ENCODE measurements around the gene LRRTM3.

LRRTM3 gene

GRCh38 chr10:66934711-66935110 is 8.9 kb downstream of the LRRTM3 start:
- DNase-seq (ENCODE audit: low read depth): no peak

GRCh38 chr10:66940965-66941364 is 15.1 kb downstream of the LRRTM3 start:
- DNase-seq (ENCODE audit: low read depth): no peak

- DNase-seq (ENCODE audit: low read depth): no peak
Measured at GRCh38 chr10:66941491-66941890, 15.7 kb downstream of the LRRTM3 start.

- DNase-seq (ENCODE audit: low read depth): no peak
Measured at GRCh38 chr10:66942407-66942806, 16.6 kb downstream of the LRRTM3 start.

GRCh38 chr10:66943590-66943989 is 17.8 kb downstream of the LRRTM3 start:
- no peak for DNase-seq (ENCODE audit: low read depth)

- no peak for DNase-seq (ENCODE audit: low read depth)
Measured at GRCh38 chr10:66951896-66952295, 26.1 kb downstream of the LRRTM3 start.

- no peak for DNase-seq (ENCODE audit: low read depth)
Measured at GRCh38 chr10:66958466-66958865, 32.6 kb downstream of the LRRTM3 start.

GRCh38 chr10:66964946-66965345 is 39.1 kb downstream of the LRRTM3 start:
- DNase-seq (ENCODE audit: low read depth): no peak

- DNase-seq (ENCODE audit: low read depth): no peak
Measured at GRCh38 chr10:66980246-66980815, 54.5 kb downstream of the LRRTM3 start.

GRCh38 chr10:66981361-66982052 is 55.7 kb downstream of the LRRTM3 start:
- DNase-seq (ENCODE audit: low read depth): no peak

GRCh38 chr10:66982053-66982420 is 56.2 kb downstream of the LRRTM3 start:
- DNase-seq (ENCODE audit: low read depth): no peak

- no peak for DNase-seq (ENCODE audit: low read depth)
Measured at GRCh38 chr10:66982792-66983474, 57.1 kb downstream of the LRRTM3 start.

- DNase-seq (ENCODE audit: low read depth): no peak
Measured at GRCh38 chr10:66983475-66983818, 57.6 kb downstream of the LRRTM3 start.

- DNase-seq (ENCODE audit: low read depth): no peak
Measured at GRCh38 chr10:66990143-66990830, 64.5 kb downstream of the LRRTM3 start.

GRCh38 chr10:66996996-66997395 is 71.2 kb downstream of the LRRTM3 start:
- no peak for DNase-seq (ENCODE audit: low read depth)

GRCh38 chr10:66999762-67000545 is 74.1 kb downstream of the LRRTM3 start:
- DNase-seq (ENCODE audit: low read depth): no peak

- DNase-seq (ENCODE audit: low read depth): no peak
Measured at GRCh38 chr10:67004690-67005089, 78.9 kb downstream of the LRRTM3 start.

GRCh38 chr10:67005981-67006380 is 80.1 kb downstream of the LRRTM3 start:
- DNase-seq (ENCODE audit: low read depth): no peak

GRCh38 chr10:67011480-67011879 is 85.6 kb downstream of the LRRTM3 start:
- DNase-seq (ENCODE audit: low read depth): no peak

- no peak for DNase-seq (ENCODE audit: low read depth)
Measured at GRCh38 chr10:67011981-67012380, 86.1 kb downstream of the LRRTM3 start.

GRCh38 chr10:67015225-67015624 is 89.4 kb downstream of the LRRTM3 start:
- no peak for DNase-seq (ENCODE audit: low read depth)

GRCh38 chr10:67017218-67017617 is 91.4 kb downstream of the LRRTM3 start:
- no peak for DNase-seq (ENCODE audit: low read depth)

Measured in stimulated activated CD8-positive, alpha-beta memory T cell treated with anti-CD3 and anti-CD28 coated beads, Interleukin-4, amount 100 ng/mL, for 24 hours (primary cell).